CD4-positive, alpha-beta T cell (primary cell): ENCODE measurements around the gene GRK5. TPM values are rescaled to one million over a fixed set of nuclear protein-coding genes. Genes with fewer than 3 reads are reported as not detected.

Experiments
- ATAC-seq: fragments of 200-7000 bp; cut with Tn5 transposase; one replicate; pipeline ENCODE4 v1.10.0; 2022; ENCODE audit warnings: mild to moderate bottlenecking; ENCODE audit not compliant: poor library complexity
- CTCF ChIA-PET: fragments of 350-600 bp; sonication (Branson Sonifier 250); formaldehyde crosslinking; loops from one replicate; lab custom pipeline; 2021; ENCODE audit warnings: antibody characterized with exemption, inconsistent platforms; lab: Charles Lee
- POLR2A ChIA-PET: fragments of 350-600 bp; sonication (Branson Sonifier 250); formaldehyde crosslinking; loops from one replicate; lab custom pipeline; 2021; ENCODE audit warnings: antibody characterized with exemption, inconsistent platforms; lab: Charles Lee
- DNase-seq, 14 experiments: peaks; one replicate each; pipeline ENCODE4 v3.0.0-alpha.2; 2013 to 2020; ENCODE audit warnings: mixed read lengths in 2 of 14
- H3K27ac ChIP-seq, 2 donors: one replicate each; pipeline versions ENCODE4 v1.5.1 to v1.7.0; 2013; ENCODE audit warnings: low read length in 2 of 2, low read depth in 1 of 2, mild to moderate bottlenecking in 1 of 2
- H3K27me3 ChIP-seq, 2 experiments: 1 replicate in 1 of 2; 2 replicates in 1 of 2; pipeline versions ENCODE4 v1.6.1 to v1.7.0; 2013; ENCODE audit warnings: low read length in 2 of 2, control low read depth in 1 of 2, mild to moderate bottlenecking in 1 of 2, moderate library complexity in 1 of 2; ENCODE audit not compliant: insufficient read depth in 2 of 2, control insufficient read depth in 1 of 2
- H3K36me3 ChIP-seq: one replicate; pipeline ENCODE4 v1.6.1; 2013; ENCODE audit warnings: low read length, control low read depth; ENCODE audit not compliant: insufficient read depth
- H3K4me1 ChIP-seq: one replicate; pipeline ENCODE4 v1.6.1; 2013; ENCODE audit warnings: low read length, control low read depth; ENCODE audit not compliant: insufficient read depth
- H3K4me3 ChIP-seq: one replicate; pipeline ENCODE4 v1.5.1; 2013; ENCODE audit warnings: mild to moderate bottlenecking, low read length, moderate library complexity
- H3K9me3 ChIP-seq, 2 experiments: 1 replicate in 1 of 2; 2 replicates in 1 of 2; pipeline versions ENCODE4 v1.6.1 to v1.7.0; 2013; ENCODE audit warnings: low read length in 2 of 2, mild to moderate bottlenecking in 2 of 2, control low read depth in 1 of 2, moderate library complexity in 1 of 2; ENCODE audit not compliant: control insufficient read depth in 1 of 2, insufficient read depth in 1 of 2
- H3K27ac Mint-ChIP-seq: one replicate; pipeline ENCODE4 v1.8.0; 2020; ENCODE audit warnings: mixed read lengths
- H3K27me3 Mint-ChIP-seq: one replicate; pipeline ENCODE4 v1.8.0; 2021; ENCODE audit warnings: mixed read lengths
- H3K36me3 Mint-ChIP-seq: one replicate; pipeline ENCODE4 v1.8.0; 2021; ENCODE audit warnings: low read depth, mixed read lengths
- H3K4me1 Mint-ChIP-seq: one replicate; pipeline ENCODE4 v1.8.0; 2021; ENCODE audit warnings: low read depth, mixed read lengths
- H3K4me3 Mint-ChIP-seq: one replicate; pipeline ENCODE4 v1.8.0; 2020; ENCODE audit warnings: mild to moderate bottlenecking, mixed read lengths
- H3K9me3 Mint-ChIP-seq: one replicate; pipeline ENCODE4 v1.8.0; 2020; ENCODE audit warnings: mixed read lengths
- intact Hi-C, 2 experiments: fragments of 100-400 bp; cut with DNase I in 1 of 2; cut with micrococcal nuclease in 1 of 2; formaldehyde crosslinking; loops; one replicate each; pipeline versions ENCODE4 v1.15.1 to v1.9.0; 2023 to 2025; cut with DNase I, micrococcal nuclease
- total RNA-seq, 174 experiments: library from RNA in 2 of 174; stranded (reverse) in 2 of 174; gene quantifications; one replicate each; pipeline ENCODE4 v1.2.3 and lab custom pipeline; 2021 to 2026
- TF ChIP-seq, protein P1 (sequence below): fragments of 200-600 bp; IDR thresholded peaks from one replicate; pipeline ENCODE4 v1.8.0; 2022; ENCODE audit warnings: antibody characterized with exemption, mild to moderate bottlenecking

Gene GRK5
- total RNA-seq, 2 experiments from 2014 or later = 19.2 to 20.8 TPM

DNA sequence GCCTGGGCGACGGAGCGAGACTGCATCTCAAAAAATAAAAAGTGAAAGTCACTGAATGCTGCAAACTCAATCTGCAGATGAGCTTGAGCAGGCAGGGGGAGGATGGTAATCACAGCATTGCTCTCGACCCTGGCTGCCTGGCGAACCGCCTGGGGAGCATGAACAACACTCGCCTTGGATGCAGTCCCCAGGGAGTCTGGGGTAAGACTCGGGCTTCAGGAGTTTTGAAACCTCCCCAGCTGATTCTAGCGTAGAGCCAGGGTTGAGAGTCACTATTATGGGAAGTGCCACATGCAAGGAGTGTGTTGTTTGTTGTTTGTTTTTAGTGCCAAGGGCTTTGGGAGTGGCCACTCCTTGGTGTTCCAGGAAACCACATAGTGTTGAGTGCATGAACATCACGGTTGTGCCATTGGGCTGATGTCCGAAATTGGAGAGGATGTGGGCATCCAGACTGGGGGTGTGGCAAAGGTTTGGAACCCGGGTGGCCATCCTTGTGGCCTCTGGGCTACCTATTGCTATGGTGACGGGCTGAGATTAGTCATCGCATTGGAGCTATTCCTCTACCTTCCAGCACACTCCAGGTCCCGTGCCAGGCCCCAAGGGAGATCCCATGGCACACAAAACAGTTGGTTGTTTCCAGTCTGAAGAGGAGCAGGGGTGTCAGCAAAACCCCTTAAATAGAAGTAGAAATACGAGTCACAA is 242.5 kb downstream of the GRK5 start:
- DNase-seq (no peak), ATAC-seq (no peak)
- ChIA-PET POLR2A (no interaction called here), CTCF (no interaction called here)
- Mint-ChIP-seq H3K27me3 (no peaks in the 10 kb centered on the region), H3K4me3 (no peak overlapping the region), H3K4me1 (peaks cover 10% of the 10 kb centered on the region), H3K9me3 (no peaks in the 10 kb centered on the region), H3K27ac (no peak overlapping the region), H3K36me3 (peaks cover 7% of the 10 kb centered on the region)
- intact Hi-C loops = loop anchor here in 1 of 2 experiments (5.0 kb wide), 2 partner anchors 147 to 308 kb away; partner anchors contain the start of gene TIAL1
- TF ChIP-seq, protein P1, sequence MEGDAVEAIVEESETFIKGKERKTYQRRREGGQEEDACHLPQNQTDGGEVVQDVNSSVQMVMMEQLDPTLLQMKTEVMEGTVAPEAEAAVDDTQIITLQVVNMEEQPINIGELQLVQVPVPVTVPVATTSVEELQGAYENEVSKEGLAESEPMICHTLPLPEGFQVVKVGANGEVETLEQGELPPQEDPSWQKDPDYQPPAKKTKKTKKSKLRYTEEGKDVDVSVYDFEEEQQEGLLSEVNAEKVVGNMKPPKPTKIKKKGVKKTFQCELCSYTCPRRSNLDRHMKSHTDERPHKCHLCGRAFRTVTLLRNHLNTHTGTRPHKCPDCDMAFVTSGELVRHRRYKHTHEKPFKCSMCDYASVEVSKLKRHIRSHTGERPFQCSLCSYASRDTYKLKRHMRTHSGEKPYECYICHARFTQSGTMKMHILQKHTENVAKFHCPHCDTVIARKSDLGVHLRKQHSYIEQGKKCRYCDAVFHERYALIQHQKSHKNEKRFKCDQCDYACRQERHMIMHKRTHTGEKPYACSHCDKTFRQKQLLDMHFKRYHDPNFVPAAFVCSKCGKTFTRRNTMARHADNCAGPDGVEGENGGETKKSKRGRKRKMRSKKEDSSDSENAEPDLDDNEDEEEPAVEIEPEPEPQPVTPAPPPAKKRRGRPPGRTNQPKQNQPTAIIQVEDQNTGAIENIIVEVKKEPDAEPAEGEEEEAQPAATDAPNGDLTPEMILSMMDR = no peak
- H3K36me3 ChIP-seq = peaks cover 26% of the 10 kb centered on the region
- H3K4me3 ChIP-seq = no peak overlapping the region
- H3K27ac ChIP-seq = no peak overlapping the region
- H3K9me3 ChIP-seq = no peaks in the 10 kb centered on the region
- H3K4me1 ChIP-seq = peaks cover 9% of the 10 kb centered on the region
- no peaks in the 10 kb centered on the region for H3K27me3 ChIP-seq

DNA sequence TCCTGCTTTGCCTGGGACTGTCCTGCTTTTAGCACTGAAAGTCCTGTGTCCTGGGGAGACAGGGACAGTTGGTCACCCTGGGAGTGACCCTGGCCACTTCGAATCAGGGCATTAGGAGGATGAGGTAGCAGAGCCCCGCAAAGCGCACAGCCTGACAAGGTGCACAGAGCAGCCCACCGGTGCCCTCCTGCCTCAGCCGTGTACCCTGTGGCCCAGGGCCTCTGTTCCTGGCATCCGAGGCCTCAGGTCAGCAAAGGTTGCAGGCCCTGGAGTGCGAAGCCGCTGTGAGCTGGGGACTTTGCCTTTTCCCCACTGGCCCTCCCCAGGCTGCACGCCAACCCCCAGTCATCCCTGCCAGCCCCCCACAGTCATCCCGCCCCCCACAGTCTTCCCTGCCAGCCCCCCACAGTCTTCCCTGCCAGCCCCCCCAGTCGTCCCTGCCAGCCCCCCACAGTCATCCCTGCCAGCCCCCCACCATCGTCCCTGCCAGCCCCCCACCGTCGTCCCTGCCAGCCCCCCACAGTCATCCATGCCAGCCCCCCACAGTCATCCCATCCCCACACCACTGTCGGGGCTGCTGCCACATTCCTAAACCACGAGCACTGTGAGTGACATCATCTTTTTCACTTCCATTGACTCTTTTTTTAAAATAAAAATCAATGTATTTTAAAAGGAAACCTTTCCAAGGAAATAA is 243.4 kb downstream of the GRK5 start:
- H3K27me3 Mint-ChIP-seq = no peaks in the 10 kb centered on the region
- Histone ChIP-seq H3K27me3 (no peaks in the 10 kb centered on the region), H3K36me3 (peaks cover 26% of the 10 kb centered on the region), H3K4me1 (peaks cover 2% of the 10 kb centered on the region), H3K4me3 (no peak overlapping the region), H3K27ac (no peak overlapping the region), H3K9me3 (no peaks in the 10 kb centered on the region)
- CTCF ChIA-PET = no interaction called here
- TF ChIP-seq, protein P1 = no peak
- H3K9me3 Mint-ChIP-seq = no peaks in the 10 kb centered on the region
- H3K27ac Mint-ChIP-seq = no peak overlapping the region
- intact Hi-C loops = no loop called here
- no peak overlapping the region for H3K4me3 Mint-ChIP-seq
- peaks cover 7% of the 10 kb centered on the region for H3K36me3 Mint-ChIP-seq
- POLR2A ChIA-PET = interaction anchor here (0.9 kb wide), 1 partner anchor 199 kb away, joined by 3 read pairs; no protein-coding TSS in a partner anchor
- DNase-seq (no peak), ATAC-seq (no peak)
- peaks cover 5% of the 10 kb centered on the region for H3K4me1 Mint-ChIP-seq

GRCh38 chr10:119451300-119451896 is 244.0 kb downstream of the GRK5 start:
- peaks cover 7% of the 10 kb centered on the region for H3K36me3 Mint-ChIP-seq
- DNase-seq (no peak), ATAC-seq (no peak)
- H3K27me3 ChIP-seq = no peaks in the 10 kb centered on the region
- no peak overlapping the region for H3K4me3 Mint-ChIP-seq
- no peak overlapping the region for H3K27ac ChIP-seq
- TF ChIP-seq, protein P1 = no peak
- H3K4me3 ChIP-seq = no peak overlapping the region
- POLR2A ChIA-PET = interaction anchor here (0.9 kb wide), 2 partner anchors 199 to 245 kb away, joined by 3 read pairs; no protein-coding TSS in a partner anchor
- H3K36me3 ChIP-seq = peaks cover 26% of the 10 kb centered on the region
- H3K4me1 ChIP-seq = no peaks in the 10 kb centered on the region
- H3K27ac Mint-ChIP-seq = no peak overlapping the region
- intact Hi-C loops = no loop called here
- H3K9me3 Mint-ChIP-seq = no peaks in the 10 kb centered on the region
- no peaks in the 10 kb centered on the region for H3K4me1 Mint-ChIP-seq
- H3K27me3 Mint-ChIP-seq = no peaks in the 10 kb centered on the region
- CTCF ChIA-PET = no interaction called here
- no peaks in the 10 kb centered on the region for H3K9me3 ChIP-seq
